Left cardiac atrium (tissue), 4 donors: ENCODE data around the gene MVD. TPM values are rescaled to one million over a fixed set of nuclear protein-coding genes. Genes with fewer than 3 reads are reported as not detected.

Source experiments
- ATAC-seq, 2 donors: fragments of 200-7000 bp; cut with Tn5 transposase; one replicate each; pipeline ENCODE4 v1.9.1; 2020; ENCODE audit warnings: mild to moderate bottlenecking in 2 of 2, moderate library complexity in 2 of 2
- DNase-seq: peaks from one replicate; pipeline ENCODE4 v3.0.0-alpha.2; 2020
- intact Hi-C, 2 donors: fragments of 100-400 bp; cut with DNase I; formaldehyde crosslinking; loops; one replicate each; pipeline versions ENCODE4 v1.14.1 to v1.15.1; 2022 to 2023
- total RNA-seq, 2 donors: library from RNA; stranded (reverse); fragmentation: NEBNext Ultra II Directional; extraction: Animal tissue kit (Norgen Biotek cat#: 25700); gene quantifications; one replicate each; pipeline ENCODE4 v1.2.1, GENCODE V29; 2021
- donor health status: DM: no; HTN: yes; CAD: no.
- donor health status: DM: no; HTN: yes; CAD: no; lungs with severe emphysema.
- donor health status: DM: yes; HTN: yes; CAD: no.
- donor health status: Dilated cardiomyopathy.

MVD gene
- total RNA-seq, 2 donors from 2014 or later = 31.3 to 32.9 TPM

DNA sequence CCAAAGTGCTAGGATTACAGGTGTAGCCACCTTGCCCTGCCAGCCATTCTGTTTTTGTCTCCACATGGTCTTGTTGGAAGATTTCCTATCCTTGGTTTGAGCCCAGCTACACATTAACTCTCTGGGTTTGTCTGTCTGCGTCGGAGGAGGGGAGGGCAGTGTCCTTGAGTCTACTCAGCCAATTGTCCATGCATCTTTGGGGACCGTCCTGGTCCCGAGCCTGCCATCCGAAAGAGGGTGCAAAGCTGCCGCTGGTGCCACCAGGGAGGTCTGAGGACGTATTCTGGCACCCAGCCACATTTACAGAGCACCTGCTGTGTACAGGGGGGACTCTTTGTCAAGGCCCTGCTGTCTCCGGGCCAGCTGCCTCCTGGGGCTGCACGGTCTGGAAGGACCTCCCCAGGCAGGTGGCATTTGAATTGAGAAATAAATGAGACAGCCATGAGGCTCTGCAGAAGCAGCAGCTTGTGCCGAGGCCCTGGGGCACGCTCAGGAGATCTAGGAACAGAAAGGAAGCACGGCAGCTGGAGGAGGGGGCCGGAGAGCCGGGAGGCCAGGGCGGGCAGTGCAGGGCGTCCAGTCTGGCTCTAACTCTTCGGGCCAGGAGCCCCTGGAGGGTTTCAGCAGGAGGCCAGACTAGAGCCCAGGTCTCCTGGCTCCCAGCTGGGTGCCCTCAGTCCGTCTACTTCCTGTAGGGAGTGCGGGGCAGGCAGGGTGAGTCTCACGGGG, 13.5 kb downstream of the MVD start:
- intact Hi-C loops = no loop called here
- ATAC-seq = no peak

GRCh38 chr16:88647178-88648070, 15.5 kb downstream of the MVD start:
- DNase-seq (no peak), ATAC-seq (no peak)
- intact Hi-C loops = no loop called here

More for the DNA sequence above, 13.5 kb downstream of the MVD start:
- no peak for DNase-seq

GRCh38 chr16:88646345-88647034, 16.4 kb downstream of the MVD start:
- DNase-seq = no peak
- ATAC-seq = no peak
- intact Hi-C loops = no loop called here

DNA sequence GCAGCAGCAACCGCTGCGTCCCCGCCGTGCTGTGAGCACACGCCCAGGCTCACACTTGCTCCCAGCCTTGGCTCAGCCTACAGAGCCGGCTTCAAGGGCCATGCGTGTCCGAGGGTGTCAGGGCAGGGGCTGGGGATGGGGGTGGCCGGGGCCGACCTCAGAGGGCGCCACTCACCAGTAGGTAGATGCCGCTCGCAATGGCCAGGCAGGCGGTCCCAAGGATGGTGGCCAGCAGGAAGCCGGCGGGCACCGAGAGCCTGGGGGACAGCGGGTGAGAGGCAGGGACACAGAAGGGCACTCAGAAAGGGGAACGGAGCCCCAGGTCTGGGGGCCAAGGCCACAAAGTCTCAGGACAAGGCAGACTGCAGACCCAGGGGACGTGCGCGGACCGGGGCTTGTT, 16.9 kb downstream of the MVD start:
- no peak for DNase-seq
- intact Hi-C loops = no loop called here
- ATAC-seq = no peak

- intact Hi-C loops = no loop called here
- DNase-seq = no peak
- ATAC-seq = no peak
Observed at GRCh38 chr16:88645455-88645854, 17.4 kb downstream of the MVD start.

GRCh38 chr16:88643644-88643932, 19.3 kb downstream of the MVD start:
- intact Hi-C loops = no loop called here
- no peak for DNase-seq
- no peak for ATAC-seq

DNA sequence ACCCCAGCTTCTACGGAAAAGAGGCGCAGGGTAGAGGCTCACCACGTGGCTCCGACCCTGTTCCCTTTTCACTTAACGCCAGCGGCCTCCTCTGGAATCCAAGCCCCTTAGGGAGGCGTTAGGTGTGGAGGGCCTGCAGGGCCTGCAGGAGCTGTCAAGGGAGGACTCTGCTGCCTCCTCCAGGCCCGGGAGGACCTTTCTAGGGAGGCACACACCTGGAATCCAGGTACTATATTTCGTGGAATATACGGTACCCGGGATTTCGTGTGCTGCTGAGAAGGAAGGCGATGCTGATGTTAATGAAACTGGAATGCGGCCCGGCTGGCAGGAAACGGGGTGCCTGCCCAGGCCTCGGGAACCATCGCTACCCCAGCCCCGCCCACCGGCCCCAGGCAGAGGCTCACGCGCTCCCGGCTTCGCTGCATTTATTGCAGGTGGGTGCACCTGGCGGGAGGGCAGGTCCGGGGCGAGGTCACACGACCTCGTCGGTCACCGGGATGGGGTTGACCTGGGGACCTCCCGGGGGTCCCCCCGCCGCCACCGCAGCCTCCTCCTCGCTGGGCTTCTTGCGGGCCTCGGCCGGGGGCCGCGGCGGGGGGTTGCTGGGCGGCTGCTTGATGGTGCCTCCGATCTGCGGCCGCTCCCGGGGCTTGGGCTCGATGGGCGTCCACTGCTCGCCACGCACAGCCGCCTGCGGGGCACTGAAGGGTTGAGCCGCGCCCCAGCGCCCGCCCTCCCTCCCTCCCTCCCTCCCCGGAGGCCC, 19.8 kb downstream of the MVD start:
- ATAC-seq (no peak), DNase-seq (no peak)
- intact Hi-C loops = no loop called here

GRCh38 chr16:88640498-88641247, 22.2 kb downstream of the MVD start:
- DNase-seq = no peak
- intact Hi-C loops = no loop called here
- no peak for ATAC-seq

DNA sequence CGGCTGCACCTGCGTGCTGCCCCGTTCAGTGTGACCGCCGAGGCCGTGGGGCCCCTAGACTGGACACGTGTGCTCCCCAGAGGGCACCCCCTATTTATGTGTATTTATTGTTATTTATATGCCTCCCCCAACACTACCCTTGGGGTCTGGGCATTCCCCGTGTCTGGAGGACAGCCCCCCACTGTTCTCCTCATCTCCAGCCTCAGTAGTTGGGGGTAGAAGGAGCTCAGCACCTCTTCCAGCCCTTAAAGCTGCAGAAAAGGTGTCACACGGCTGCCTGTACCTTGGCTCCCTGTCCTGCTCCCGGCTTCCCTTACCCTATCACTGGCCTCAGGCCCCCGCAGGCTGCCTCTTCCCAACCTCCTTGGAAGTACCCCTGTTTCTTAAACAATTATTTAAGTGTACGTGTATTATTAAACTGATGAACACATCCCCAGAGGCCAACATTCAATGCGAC, 22.8 kb downstream of the MVD start:
- no peak for DNase-seq
- intact Hi-C loops = no loop called here
- no peak for ATAC-seq

- DNase-seq = no peak
Observed at GRCh38 chr16:88639231-88640038, 23.5 kb downstream of the MVD start.

GRCh38 chr16:88638323-88639230, 24.3 kb downstream of the MVD start, which contains the start of gene IL17C:
Gene IL17C, plus strand, starts transcription at chr16:88638572. Its CDS starts 70 bp downstream, at chr16:88638642.
- no peak for ATAC-seq
- DNase-seq = no peak
- intact Hi-C loops = no loop called here

More at GRCh38 chr16:88639231-88640038, 23.5 kb downstream of the MVD start:
- intact Hi-C loops = no loop called here
- no peak for ATAC-seq

DNA sequence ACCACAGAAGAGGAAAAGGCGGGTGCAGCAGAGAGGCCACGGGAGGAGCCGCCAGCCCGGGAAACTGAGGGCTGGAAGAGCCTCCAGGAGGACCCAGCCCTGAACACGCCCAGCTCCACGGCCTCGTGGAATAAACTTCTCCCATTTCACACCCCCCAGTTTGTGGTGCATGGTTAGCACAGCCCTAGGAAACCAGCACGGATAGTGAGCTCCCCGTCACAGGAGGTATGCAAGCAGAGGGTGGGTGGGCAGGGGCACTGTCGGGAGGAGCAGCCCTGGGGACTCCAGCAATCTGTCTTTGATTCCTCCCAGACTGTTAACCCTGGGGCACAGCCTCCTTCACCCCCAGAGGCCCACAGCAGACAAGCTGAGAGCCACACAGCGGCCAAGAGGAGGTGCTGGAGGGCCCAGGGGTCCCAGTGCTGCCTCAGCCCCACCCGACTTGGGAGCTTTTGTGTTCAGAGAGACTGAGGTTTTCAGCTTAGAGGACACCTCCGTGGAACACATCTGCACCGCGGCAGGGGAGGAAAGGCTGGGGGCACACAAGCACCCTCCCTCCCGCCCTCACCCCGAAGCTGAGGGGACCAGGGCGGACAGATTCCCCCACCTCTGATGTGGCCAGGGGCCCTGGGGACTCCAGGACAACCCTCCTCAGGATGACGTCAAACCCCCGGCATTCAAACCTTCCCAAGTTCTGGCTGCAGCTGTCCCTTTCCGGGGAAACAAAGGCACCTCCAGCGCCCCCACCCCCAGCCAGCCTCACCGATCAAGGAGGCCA, 26.2 kb downstream of the MVD start:
- DNase-seq (no peak), ATAC-seq (no peak)
- intact Hi-C loops = no loop called here

DNA sequence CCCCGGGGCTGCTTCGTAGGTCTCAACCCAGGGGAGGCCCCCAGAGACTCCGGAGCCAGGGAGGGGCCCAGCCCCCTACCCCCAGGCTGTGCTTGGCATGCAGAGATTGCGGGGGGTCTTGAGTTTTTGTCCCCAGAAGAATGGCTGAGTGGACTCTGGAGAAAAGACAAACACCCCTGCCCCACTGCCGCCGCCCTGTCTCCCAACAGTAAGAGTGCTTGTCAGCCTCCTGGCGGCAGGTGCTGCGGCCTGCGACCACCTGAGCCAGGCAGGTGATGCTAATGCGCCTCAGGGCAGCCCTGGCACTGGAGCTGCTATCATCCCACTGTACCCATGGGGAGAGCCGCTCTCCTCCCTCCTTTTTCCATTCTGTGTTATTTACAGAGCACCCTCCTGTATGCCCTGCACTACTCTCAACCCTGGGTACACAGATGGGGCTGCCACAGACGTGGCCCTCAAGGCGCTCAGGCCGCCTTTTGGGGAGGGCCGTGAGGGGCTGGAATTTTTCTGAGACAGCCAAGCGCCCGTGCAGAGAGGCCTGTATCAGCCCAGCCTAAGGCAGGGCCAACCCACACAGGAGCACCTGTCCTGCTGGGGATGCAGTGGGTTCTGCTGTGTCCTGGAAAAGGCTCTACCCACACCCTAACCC, 27.1 kb downstream of the MVD start:
- intact Hi-C loops = no loop called here
- ATAC-seq (no peak), DNase-seq (no peak)

GRCh38 chr16:88634994-88635670, 27.8 kb downstream of the MVD start:
- intact Hi-C loops = no loop called here
- DNase-seq = no peak
- no peak for ATAC-seq
